ENCODE data around the gene MOV10L1. TPM values are rescaled to one million over a fixed set of nuclear protein-coding genes. Genes with fewer than 3 reads are reported as not detected.
"Not testable (repeated sequence)": the region's sequence is repeated elsewhere in the genome, so short reads cannot be mapped to it uniquely, and the experiment has no call there.

Gene MOV10L1
- total RNA-seq, 4 donors from 2014 or later, result 0.25 TPM; not detected in 3

DNA sequence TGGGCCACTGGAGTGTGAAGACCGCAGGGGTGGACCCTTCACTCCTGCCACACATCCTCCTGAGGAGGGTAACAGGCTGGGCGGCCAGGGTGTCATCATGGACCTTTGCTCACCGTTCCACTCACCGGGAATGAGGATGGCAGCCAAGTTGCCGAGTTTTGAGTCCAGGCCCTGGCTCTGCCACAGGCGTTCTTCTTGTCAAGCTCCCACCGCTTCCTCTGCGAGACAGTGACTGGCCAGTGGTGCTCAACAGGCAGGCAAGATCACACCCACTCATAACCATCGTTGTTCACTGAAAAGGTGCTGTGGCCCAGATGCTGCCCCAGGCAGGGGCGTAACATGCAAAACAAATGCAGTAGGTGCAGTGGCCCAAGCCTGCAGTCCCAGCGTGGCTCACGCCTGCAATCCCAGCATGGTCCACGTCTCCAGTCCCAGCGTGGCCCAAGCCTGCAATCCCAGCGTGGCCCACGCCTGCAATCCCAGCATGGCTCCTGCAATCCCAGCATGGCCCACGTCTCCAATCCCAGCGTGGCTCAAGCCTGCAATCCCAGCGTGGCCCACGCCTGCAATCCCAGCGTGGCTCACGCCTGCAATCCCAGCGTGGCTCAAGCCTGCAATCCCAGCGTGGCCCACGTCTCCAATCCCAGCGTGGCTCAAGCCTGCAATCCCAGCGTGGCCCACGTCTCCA, 75.8 kb downstream of the MOV10L1 start:
- Histone ChIP-seq H3K4me3 (no peak overlapping the region), H3K27ac (no peak overlapping the region), H3K36me3 (no peaks in the 10 kb centered on the region), H3K4me1 (no peaks in the 10 kb centered on the region), H3K27me3 (peaks cover 9 to 15% (median 11%) of the 10 kb centered on the region in 3 donors), H3K9me3 (no peaks in the 10 kb centered on the region)
- TF ChIP-seq, protein P1, sequence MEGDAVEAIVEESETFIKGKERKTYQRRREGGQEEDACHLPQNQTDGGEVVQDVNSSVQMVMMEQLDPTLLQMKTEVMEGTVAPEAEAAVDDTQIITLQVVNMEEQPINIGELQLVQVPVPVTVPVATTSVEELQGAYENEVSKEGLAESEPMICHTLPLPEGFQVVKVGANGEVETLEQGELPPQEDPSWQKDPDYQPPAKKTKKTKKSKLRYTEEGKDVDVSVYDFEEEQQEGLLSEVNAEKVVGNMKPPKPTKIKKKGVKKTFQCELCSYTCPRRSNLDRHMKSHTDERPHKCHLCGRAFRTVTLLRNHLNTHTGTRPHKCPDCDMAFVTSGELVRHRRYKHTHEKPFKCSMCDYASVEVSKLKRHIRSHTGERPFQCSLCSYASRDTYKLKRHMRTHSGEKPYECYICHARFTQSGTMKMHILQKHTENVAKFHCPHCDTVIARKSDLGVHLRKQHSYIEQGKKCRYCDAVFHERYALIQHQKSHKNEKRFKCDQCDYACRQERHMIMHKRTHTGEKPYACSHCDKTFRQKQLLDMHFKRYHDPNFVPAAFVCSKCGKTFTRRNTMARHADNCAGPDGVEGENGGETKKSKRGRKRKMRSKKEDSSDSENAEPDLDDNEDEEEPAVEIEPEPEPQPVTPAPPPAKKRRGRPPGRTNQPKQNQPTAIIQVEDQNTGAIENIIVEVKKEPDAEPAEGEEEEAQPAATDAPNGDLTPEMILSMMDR (IDR thresholded peaks at IDR 0.05 in 4 of 5, conservative IDR thresholded peaks at IDR 0.05 in 1 of 5), result no peak
- TF ChIP-seq POLR2A (IDR thresholded peaks at IDR 0.05), result no peak
- no peak for ATAC-seq
- in situ Hi-C loops (cut with MboI; ENCODE audit: low sequenced_read_pairs in 4 of 4) (no loop called here), intact Hi-C loops (cut with DNase I; ENCODE audit: low total_unique reads) (no loop called here)
- no peak for DNase-seq

DNA sequence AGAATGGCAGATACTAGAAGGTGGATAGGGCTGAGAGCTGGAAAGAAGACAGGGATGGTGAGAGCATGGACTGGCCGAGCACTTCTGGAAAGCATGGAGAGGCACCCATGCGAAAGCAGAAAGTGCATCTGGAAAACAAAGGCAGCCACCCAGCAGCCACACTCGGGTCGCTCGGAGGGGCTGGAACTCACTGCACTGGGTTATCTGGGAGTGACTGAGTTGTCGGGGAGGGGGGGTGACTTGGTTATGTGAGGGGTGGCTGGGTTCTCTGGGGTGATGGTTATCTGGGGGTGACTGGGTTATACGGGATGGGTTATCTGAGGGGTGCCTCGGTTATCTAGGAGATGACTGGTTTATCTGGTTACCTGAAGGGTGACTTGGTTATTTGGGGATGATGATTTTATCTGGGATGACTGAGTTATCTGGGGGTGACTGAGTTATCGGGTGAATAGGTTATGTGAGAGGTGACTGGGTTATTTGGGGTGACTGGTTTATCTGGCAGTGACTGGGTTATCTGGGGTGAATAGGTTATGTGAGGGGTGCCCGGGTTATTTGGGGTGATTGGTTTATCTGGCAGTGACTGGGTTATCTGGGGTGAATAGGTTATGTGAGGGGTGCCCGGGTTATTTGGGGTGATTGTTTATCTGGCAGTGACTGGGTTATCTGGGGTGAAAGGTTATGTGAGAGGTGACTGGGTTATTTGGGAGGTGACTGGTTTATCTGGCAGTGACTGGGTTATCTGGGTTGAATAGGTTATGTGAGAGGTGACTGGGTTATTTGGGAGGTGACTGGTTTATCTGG, 78.1 kb downstream of the MOV10L1 start:
- TF ChIP-seq, protein P1 (IDR thresholded peaks at IDR 0.05 in 4 of 5, conservative IDR thresholded peaks at IDR 0.05 in 1 of 5), result no peak
- TF ChIP-seq POLR2A (IDR thresholded peaks at IDR 0.05), result no peak
- Histone ChIP-seq H3K36me3 (no peaks in the 10 kb centered on the region), H3K4me1 (no peaks in the 10 kb centered on the region), H3K27me3 (peaks cover 18 to 27% (median 24%) of the 10 kb centered on the region in 3 donors), H3K27ac (no peak overlapping the region), H3K4me3 (no peak overlapping the region), H3K9me3 (no peaks in the 10 kb centered on the region)
- in situ Hi-C loops (cut with MboI; ENCODE audit: low sequenced_read_pairs in 4 of 4), result no loop called here
- ATAC-seq (no peak), DNase-seq (no peak)
- intact Hi-C loops (cut with DNase I; ENCODE audit: low total_unique reads), result no loop called here

DNA sequence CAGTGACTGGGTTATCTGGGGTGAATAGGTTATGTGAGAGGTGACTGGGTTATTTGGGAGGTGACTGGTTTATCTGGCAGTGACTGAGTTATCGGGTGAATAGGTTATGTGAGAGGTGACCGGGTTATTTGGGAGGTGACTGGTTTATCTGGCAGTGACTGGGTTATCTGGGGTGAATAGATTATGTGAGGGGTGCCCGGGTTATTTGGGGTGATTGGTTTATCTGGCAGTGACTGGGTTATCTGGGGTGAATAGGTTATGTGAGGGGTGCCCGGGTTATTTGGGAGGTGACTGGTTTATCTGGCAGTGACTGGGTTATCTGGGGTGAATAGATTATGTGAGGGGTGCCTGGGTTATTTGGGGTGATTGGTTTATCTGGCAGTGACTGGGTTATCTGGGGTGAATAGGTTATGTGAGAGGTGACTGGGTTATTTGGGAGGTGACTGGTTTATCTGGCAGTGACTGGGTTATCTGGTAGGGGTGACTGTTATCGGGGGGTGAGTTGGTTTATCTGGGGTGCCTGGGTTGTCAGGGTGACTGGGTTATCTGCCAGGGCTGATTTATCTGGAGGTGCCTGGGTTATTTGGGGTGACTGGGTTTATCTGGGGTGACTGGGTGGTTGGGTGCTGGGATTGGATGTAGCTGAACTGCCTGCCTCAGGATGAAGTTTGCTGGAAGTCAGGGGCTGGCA, 78.8 kb downstream of the MOV10L1 start:
- H3K9me3 ChIP-seq; H3K36me3 ChIP-seq; H3K4me1 ChIP-seq; DNase-seq; H3K27ac ChIP-seq; H3K4me3 ChIP-seq; in situ Hi-C loops (cut with MboI; ENCODE audit: low sequenced_read_pairs in 4 of 4); intact Hi-C loops (cut with DNase I; ENCODE audit: low total_unique reads); ATAC-seq: not testable (repeated sequence)
- peaks cover 18 to 27% (median 24%) of the 10 kb centered on the region in 3 donors for H3K27me3 ChIP-seq

DNA sequence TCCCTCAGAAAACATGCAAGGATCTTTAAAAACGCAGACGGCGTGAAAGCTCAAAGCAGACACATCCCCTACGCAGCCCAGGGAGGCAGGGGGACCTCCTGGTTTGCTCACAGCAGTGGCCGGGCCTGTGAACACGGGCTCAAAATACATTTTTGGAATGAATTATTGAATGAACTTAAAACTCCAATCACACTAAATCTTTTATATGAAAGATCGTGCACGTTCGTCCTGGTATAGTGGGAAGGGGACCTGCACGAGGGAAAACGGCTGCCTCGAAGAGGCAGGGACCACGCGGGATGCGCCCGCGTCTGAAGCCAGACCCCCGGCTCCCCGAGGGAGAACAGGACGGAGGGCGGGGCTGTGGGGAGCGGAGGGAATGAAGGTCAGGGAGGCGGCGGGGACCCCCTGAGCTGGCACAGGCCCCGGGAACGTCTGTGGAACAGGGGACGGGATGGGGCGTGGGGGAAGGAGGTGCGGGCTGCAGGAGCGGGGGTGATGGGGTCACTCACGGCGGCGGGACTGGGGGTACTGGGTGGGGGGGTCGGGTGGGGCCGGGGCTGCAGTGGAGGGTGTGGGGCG, 79.5 kb downstream of the MOV10L1 start:
- Histone ChIP-seq H3K27ac (no peak overlapping the region), H3K27me3 (peaks cover 18 to 27% (median 24%) of the 10 kb centered on the region in 3 donors), H3K4me3 (peak overlapping the region in 3 of 4 donors; percentile 40 to 50 (median 42)), H3K9me3 (no peaks in the 10 kb centered on the region), H3K36me3 (no peaks in the 10 kb centered on the region), H3K4me1 (no peaks in the 10 kb centered on the region)
- TF ChIP-seq, protein P1 (IDR thresholded peaks at IDR 0.05 in 4 of 5, conservative IDR thresholded peaks at IDR 0.05 in 1 of 5), result no peak
- TF ChIP-seq POLR2A (IDR thresholded peaks at IDR 0.05), result no peak
- in situ Hi-C loops (cut with MboI; ENCODE audit: low sequenced_read_pairs in 4 of 4) (no loop called here), intact Hi-C loops (cut with DNase I; ENCODE audit: low total_unique reads) (no loop called here)
- ATAC-seq (no peak), DNase-seq (no peak)

Data from gastrocnemius medialis (tissue), 4 donors.